Sciatic nerve (tissue), 2 donors: ENCODE data around the gene HSDL2. TPM values are rescaled to one million over a fixed set of nuclear protein-coding genes. Genes with fewer than 3 reads are reported as not detected.
"Not testable (repeated sequence)": the region's sequence is repeated elsewhere in the genome, so short reads cannot be mapped to it uniquely, and the experiment has no call there.

Source experiments
- ATAC-seq: fragments of 200-7000 bp; cut with Tn5 transposase; one replicate; pipeline ENCODE4 v1.9.1; 2020; ENCODE audit warnings: mild to moderate bottlenecking, moderate library complexity
- DNase-seq: peaks from one replicate; pipeline ENCODE4 v3.0.0-alpha.2; 2020; ENCODE audit warnings: low spot score
- intact Hi-C: fragments of 100-400 bp; cut with DNase I; formaldehyde crosslinking; loops from one replicate; pipeline ENCODE4 v1.14.2; 2022
- total RNA-seq: library from RNA; stranded (reverse); fragmentation: NEBNext Ultra II Directional; extraction: Animal tissue kit (Norgen Biotek cat#: 25700); gene quantifications from one replicate; pipeline ENCODE4 v1.2.1, GENCODE V29; 2021
- donor health status: DM: no; HTN: no; CAD: no.
- donor health status: DM: no; HTN: no; CAD: no.

HSDL2 gene
- total RNA-seq, 1 donor from 2014 or later, result 32.1 TPM

GRCh38 chr9:112384690-112385089 lies 4.8 kb downstream of the HSDL2 start:
- ATAC-seq, result no peak
- intact Hi-C loops, result no loop called here

GRCh38 chr9:112387115-112387514 lies 7.2 kb downstream of the HSDL2 start:
- ATAC-seq (no peak), DNase-seq (no peak)
- intact Hi-C loops, result no loop called here

More at GRCh38 chr9:112384690-112385089, 4.8 kb downstream of the HSDL2 start:
- DNase-seq, result no peak

DNA sequence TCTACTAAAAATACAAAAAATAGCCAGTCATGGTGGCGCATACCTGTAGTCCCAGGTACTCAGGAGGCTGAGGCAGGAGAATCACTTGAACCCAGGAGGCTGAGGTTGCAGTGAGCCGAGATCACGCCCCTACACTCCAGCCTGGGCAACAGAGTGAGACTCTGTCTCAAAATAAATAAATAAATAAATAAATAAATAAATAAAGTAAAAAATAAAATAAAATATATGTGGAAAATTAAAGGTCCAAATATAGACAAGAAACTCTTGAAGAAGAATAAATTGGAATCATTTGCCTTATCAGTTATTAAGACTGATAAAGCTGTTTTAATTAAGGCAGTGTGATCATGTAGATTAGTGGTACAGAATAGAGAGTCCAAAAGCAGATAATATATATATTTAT lies 10.0 kb downstream of the HSDL2 start:
- DNase-seq, intact Hi-C loops, ATAC-seq: not testable (repeated sequence)

GRCh38 chr9:112391936-112392560 lies 12.1 kb downstream of the HSDL2 start:
- intact Hi-C loops, DNase-seq, ATAC-seq: not testable (repeated sequence)

DNA sequence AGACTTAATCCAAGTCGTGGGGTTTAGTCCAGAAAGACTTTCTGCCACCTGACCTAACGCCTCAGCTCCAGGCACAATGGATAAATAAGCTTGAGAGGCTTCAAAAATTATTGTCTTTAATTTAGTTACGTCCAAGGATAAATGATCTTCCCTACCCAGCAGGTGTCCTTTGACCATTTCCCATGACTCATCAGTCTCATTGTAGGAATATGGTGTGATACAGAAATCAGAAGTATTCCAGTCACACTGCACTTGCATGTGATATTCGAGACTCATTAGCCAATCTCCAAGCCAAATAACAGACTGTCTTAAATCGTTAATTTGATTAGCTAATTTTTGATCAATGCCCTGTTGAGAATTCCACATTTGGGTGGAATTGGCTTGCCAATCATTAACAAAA lies 13.2 kb downstream of the HSDL2 start:
- intact Hi-C loops, DNase-seq, ATAC-seq: not testable (repeated sequence)

DNA sequence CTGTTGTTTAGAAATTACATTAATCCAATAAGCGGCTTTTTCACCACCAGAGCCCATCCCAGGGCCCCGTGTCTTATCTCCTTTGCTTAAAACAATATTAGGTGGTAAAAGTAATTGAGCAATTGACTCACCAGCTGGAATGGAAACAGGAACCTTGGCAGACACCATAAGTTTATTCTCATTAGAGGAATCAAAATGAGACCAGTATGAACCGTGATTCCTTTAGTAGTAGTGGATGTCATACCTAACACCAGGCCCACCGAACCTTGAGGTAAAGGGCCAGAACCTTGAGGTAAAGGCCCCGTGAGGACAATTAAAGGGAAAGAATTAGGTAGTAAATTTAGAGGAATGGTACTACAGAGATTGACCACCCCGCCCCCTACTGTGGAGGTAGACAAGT lies 16.5 kb downstream of the HSDL2 start:
- DNase-seq (no peak), ATAC-seq (no peak)
- intact Hi-C loops, result no loop called here

GRCh38 chr9:112396872-112397271 lies 17.0 kb downstream of the HSDL2 start:
- DNase-seq (no peak), ATAC-seq (no peak)
- intact Hi-C loops, result no loop called here

GRCh38 chr9:112401175-112401815 lies 21.4 kb downstream of the HSDL2 start:
- DNase-seq (no peak), ATAC-seq (no peak)
- intact Hi-C loops, result no loop called here

- intact Hi-C loops, result no loop called here
- no peak for ATAC-seq
- DNase-seq, result no peak
Observed at GRCh38 chr9:112403614-112404201, 23.8 kb downstream of the HSDL2 start.

- ATAC-seq (no peak), DNase-seq (no peak)
- intact Hi-C loops, result no loop called here
Observed at GRCh38 chr9:112404508-112404932, 24.6 kb downstream of the HSDL2 start.

- DNase-seq (no peak), ATAC-seq (no peak)
- intact Hi-C loops, result no loop called here
Observed at GRCh38 chr9:112408275-112408674, 28.4 kb downstream of the HSDL2 start.

GRCh38 chr9:112408819-112409218 lies 28.9 kb downstream of the HSDL2 start:
- ATAC-seq (no peak), DNase-seq (no peak)
- intact Hi-C loops, result no loop called here

- ATAC-seq (no peak), DNase-seq (no peak)
- intact Hi-C loops, result no loop called here
Observed at GRCh38 chr9:112409758-112410157, 29.9 kb downstream of the HSDL2 start.

DNA sequence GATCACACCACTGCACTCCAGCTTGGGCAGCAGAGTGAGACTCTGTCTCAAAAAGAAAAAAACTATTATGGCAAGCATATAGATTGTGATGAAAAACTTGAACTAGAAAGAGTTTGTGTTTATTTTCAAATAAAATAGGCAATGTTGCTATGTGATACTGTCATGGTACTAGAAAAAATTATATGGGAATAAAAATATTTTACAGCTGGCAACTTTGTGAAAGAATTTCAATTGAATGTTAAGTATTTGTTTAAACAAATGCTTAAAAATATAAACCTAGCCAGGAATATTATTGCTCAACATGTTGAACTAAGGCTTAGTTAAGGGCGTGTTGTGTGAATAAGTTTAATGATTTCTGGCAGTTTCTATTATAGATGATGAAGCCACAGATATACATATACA lies 31.7 kb downstream of the HSDL2 start:
- no peak for ATAC-seq
- intact Hi-C loops, result no loop called here
- no peak for DNase-seq

GRCh38 chr9:112413728-112414127 lies 33.8 kb downstream of the HSDL2 start:
- DNase-seq, ATAC-seq, intact Hi-C loops: not testable (repeated sequence)

DNA sequence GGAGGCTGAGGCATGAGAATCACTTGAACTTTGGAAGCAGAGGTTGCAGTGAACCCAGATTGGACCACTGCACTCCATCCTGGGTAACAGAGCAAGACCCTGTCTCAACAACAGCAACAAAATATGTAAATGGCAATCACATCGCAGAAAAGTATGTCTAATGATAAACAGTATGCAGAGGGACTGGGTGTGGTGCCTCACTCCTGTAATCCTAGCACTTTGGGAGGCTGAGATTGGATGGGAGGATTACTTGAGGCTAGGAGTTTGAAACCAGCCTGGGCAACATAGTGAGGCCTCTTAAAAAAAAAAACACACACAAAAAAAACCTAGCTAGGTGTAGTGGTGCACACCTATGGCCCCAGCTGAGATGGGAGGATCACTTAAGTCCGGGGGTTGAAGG lies 40.3 kb downstream of the HSDL2 start:
- no peak for ATAC-seq
- intact Hi-C loops, result no loop called here
- no peak for DNase-seq

DNA sequence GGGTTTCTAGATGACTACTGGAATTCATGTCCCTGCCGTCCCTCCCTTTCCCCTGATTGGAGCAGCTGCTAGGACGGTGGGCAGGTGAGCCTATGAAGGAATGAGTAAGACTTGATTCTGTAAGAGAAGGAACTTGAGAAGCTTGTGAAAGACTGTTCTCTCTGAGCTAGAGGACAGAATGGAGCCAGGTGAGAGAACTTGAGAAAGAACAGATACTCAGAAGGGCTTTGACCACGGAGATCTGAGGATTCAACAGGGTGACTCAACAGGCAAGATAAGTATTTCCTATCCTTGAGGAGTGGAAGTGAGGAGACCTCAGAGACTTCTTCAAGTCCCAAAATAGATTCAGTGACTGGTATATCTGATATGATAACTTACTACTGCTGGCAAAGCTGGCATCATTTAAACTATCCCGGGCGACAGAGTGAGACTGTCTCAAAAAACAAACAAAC lies 41.9 kb downstream of the HSDL2 start:
- no peak for DNase-seq
- no peak for ATAC-seq
- intact Hi-C loops, result no loop called here

- intact Hi-C loops, result no loop called here
- ATAC-seq (no peak), DNase-seq (no peak)
Observed at GRCh38 chr9:112422417-112423148, 42.7 kb downstream of the HSDL2 start.

DNA sequence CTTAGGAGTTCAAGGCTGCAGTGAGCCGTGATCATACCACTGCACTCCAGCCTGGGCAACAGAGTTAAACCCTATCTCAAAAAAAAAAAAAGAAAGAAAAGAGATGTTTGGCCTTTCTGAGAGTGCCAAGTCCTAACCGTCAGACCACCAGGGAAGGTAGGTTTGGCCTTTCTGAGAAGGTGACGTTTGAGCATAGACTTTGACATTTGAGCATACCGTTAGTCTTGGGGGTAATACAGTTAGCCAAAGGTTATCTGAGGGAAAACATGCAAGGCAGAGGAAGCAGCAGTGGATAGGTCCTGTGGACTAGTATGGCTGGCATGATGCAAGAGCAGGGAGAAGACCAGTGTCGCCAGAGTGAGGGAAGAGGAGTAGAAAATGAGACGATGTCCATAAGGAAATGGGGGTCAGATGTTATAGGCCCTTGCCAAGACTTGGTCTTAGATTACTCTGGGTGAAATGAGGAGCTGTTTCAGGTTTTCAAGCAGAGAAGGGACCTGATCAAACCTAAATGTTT lies 50.2 kb downstream of the HSDL2 start:
- ATAC-seq (no peak), DNase-seq (no peak)
- intact Hi-C loops, result no loop called here
